Neural progenitor cell (in vitro differentiated cells): ENCODE measurements around the gene SCN10A. TPM values are rescaled to one million over a fixed set of nuclear protein-coding genes. Genes with fewer than 3 reads are reported as not detected.

Experiments used
- DNase-seq: peaks from one replicate; pipeline ENCODE4 v3.0.0-alpha.2; 2016; ENCODE audit warnings: low spot score
- H2AFZ ChIP-seq: fragments of 200-600 bp; sonication (generic); replicated peaks from 2 replicates; pipeline ENCODE4 v1.6.1; 2016; ENCODE audit warnings: antibody characterized with exemption
- H3F3A ChIP-seq: fragments of 200-600 bp; sonication (generic); 2 replicates; pipeline ENCODE4 v1.6.1; 2016; ENCODE audit warnings: antibody characterized with exemption, low read depth
- H3K27ac ChIP-seq: fragments of 200-600 bp; sonication (generic); 2 replicates; pipeline ENCODE4 v1.5.1; 2016; ENCODE audit warnings: mild to moderate bottlenecking
- H3K27me3 ChIP-seq: fragments of 200-600 bp; sonication (generic); 2 replicates; pipeline ENCODE4 v1.6.1; 2016; ENCODE audit warnings: mild to moderate bottlenecking, moderate library complexity
- H3K36me3 ChIP-seq: fragments of 200-600 bp; sonication (generic); 2 replicates; pipeline ENCODE4 v1.5.1; 2016
- H3K4me1 ChIP-seq: fragments of 200-600 bp; sonication (generic); 2 replicates; pipeline ENCODE4 v1.6.1; 2016; ENCODE audit warnings: mixed run types
- H3K4me2 ChIP-seq: fragments of 200-600 bp; sonication (generic); 2 replicates; pipeline ENCODE4 v1.6.1; 2016
- H3K4me3 ChIP-seq: fragments of 200-600 bp; sonication (generic); 2 replicates; pipeline ENCODE4 v1.5.1; 2016
- H3K79me2 ChIP-seq: fragments of 200-600 bp; sonication (generic); 2 replicates; pipeline ENCODE4 v1.6.1; 2016; ENCODE audit warnings: low read depth
- H3K9ac ChIP-seq: fragments of 200-600 bp; sonication (generic); 2 replicates; pipeline ENCODE4 v1.6.1; 2016
- H3K9me3 ChIP-seq: fragments of 200-600 bp; sonication (generic); 2 replicates; pipeline ENCODE4 v1.5.1; 2016; ENCODE audit warnings: low read depth
- H4K20me1 ChIP-seq: fragments of 200-600 bp; sonication (generic); 2 replicates; pipeline ENCODE4 v1.6.1; 2016; ENCODE audit warnings: low read depth
- H3K27ac Mint-ChIP-seq: 3 replicates; pipeline ENCODE4 v1.8.0; 2021; ENCODE audit warnings: mixed read lengths
- H3K27me3 Mint-ChIP-seq: 2 replicates; pipeline ENCODE4 v1.8.0; 2022; ENCODE audit warnings: low read depth, mild to moderate bottlenecking, inconsistent platforms, moderate library complexity, mixed read lengths; ENCODE audit not compliant: insufficient read depth
- H3K36me3 Mint-ChIP-seq: 3 replicates; pipeline ENCODE4 v1.8.0; 2021; ENCODE audit warnings: mixed read lengths
- H3K4me1 Mint-ChIP-seq: 3 replicates; pipeline ENCODE4 v1.8.0; 2021; ENCODE audit warnings: mixed read lengths
- H3K4me3 Mint-ChIP-seq: 3 replicates; pipeline ENCODE4 v1.8.0; 2021; ENCODE audit warnings: mild to moderate bottlenecking, moderate library complexity, mixed read lengths
- H3K9me3 Mint-ChIP-seq: 3 replicates; pipeline ENCODE4 v1.8.0; 2020; ENCODE audit warnings: mixed read lengths
- CTCF ChIP-seq: fragments of 200-600 bp; sonication (generic); IDR thresholded peaks from 2 replicates; pipeline ENCODE4 v1.5.1; 2017; ENCODE audit warnings: antibody characterized with exemption, mild to moderate bottlenecking
- EZH2 ChIP-seq: fragments of 200-600 bp; sonication (generic); IDR thresholded peaks from 2 replicates; pipeline ENCODE4 v1.6.1; 2017; ENCODE audit warnings: antibody characterized with exemption, mild to moderate bottlenecking, moderate library complexity
- EZH2phosphoT487 ChIP-seq: fragments of 200-600 bp; sonication (generic); IDR thresholded peaks from 2 replicates; pipeline ENCODE4 v1.6.1; 2017; ENCODE audit warnings: antibody characterized with exemption
- total RNA-seq: library from RNA; depleted of rRNA; stranded (reverse); fragments of >200 nt; gene quantifications from 2 replicates; pipeline ENCODE4 v1.2.3, GENCODE V29; 2015; ENCODE audit warnings: low replicate concordance

Gene SCN10A
- total RNA-seq, 1 donor from 2014 or later = not detected

- H3K79me2 ChIP-seq = no peaks in the 10 kb centered on the region
- Mint-ChIP-seq H3K4me1 (peaks cover 3% of the 10 kb centered on the region), H3K27me3 (peaks cover 6% of the 10 kb centered on the region), H3K27ac (no peak overlapping the region), H3K36me3 (no peaks in the 10 kb centered on the region), H3K9me3 (no peaks in the 10 kb centered on the region), H3K4me3 (no peak overlapping the region)
- H3K9ac ChIP-seq = no peak overlapping the region
- TF ChIP-seq EZH2 = no peak
- TF ChIP-seq EZH2phosphoT487 = no peak
- no peak for TF ChIP-seq CTCF
- no peak overlapping the region for H3K4me3 ChIP-seq
- H3K27ac ChIP-seq = no peak overlapping the region
- H3K36me3 ChIP-seq = no peaks in the 10 kb centered on the region
- H4K20me1 ChIP-seq = no peaks in the 10 kb centered on the region
- H3F3A ChIP-seq = no peaks in the 10 kb centered on the region
- H3K9me3 ChIP-seq = no peaks in the 10 kb centered on the region
- H3K27me3 ChIP-seq = no peaks in the 10 kb centered on the region
- no peak overlapping the region for H2AFZ ChIP-seq
- peak; percentile 18 for DNase-seq
- H3K4me2 ChIP-seq = no peak overlapping the region
- H3K4me1 ChIP-seq = peaks cover under 1% of the 10 kb centered on the region
Observed at GRCh38 chr3:38842266-38842965, 26.4 kb upstream of the SCN10A start.

GRCh38 chr3:38840987-38841386, 25.0 kb upstream of the SCN10A start:
- no peak overlapping the region for H3K27ac Mint-ChIP-seq
- Histone ChIP-seq H3K4me2 (no peak overlapping the region), H3K4me1 (peaks cover 11% of the 10 kb centered on the region), H3K79me2 (no peaks in the 10 kb centered on the region), H3K27ac (no peak overlapping the region), H3K27me3 (no peaks in the 10 kb centered on the region), H4K20me1 (no peaks in the 10 kb centered on the region), H3F3A (peaks cover 10% of the 10 kb centered on the region), H2AFZ (no peak overlapping the region), H3K36me3 (no peaks in the 10 kb centered on the region), H3K9ac (no peak overlapping the region), H3K4me3 (no peak overlapping the region), H3K9me3 (no peaks in the 10 kb centered on the region)
- no peak overlapping the region for H3K4me3 Mint-ChIP-seq
- H3K9me3 Mint-ChIP-seq = peaks cover 6% of the 10 kb centered on the region
- DNase-seq = no peak
- TF ChIP-seq EZH2phosphoT487 (no peak), CTCF (peak; percentile 17), EZH2 (no peak)
- no peaks in the 10 kb centered on the region for H3K36me3 Mint-ChIP-seq
- H3K4me1 Mint-ChIP-seq = peaks cover 13% of the 10 kb centered on the region
- peaks cover 7% of the 10 kb centered on the region for H3K27me3 Mint-ChIP-seq

- Histone ChIP-seq H3K4me3 (no peak overlapping the region), H3K4me1 (peaks cover 30% of the 10 kb centered on the region), H3K79me2 (no peaks in the 10 kb centered on the region), H3F3A (peaks cover 12% of the 10 kb centered on the region), H4K20me1 (no peaks in the 10 kb centered on the region), H3K36me3 (no peaks in the 10 kb centered on the region), H3K27ac (no peak overlapping the region), H2AFZ (no peak overlapping the region), H3K4me2 (no peak overlapping the region), H3K9ac (no peak overlapping the region), H3K9me3 (no peaks in the 10 kb centered on the region), H3K27me3 (no peaks in the 10 kb centered on the region)
- H3K9me3 Mint-ChIP-seq = peaks cover 6% of the 10 kb centered on the region
- no peaks in the 10 kb centered on the region for H3K36me3 Mint-ChIP-seq
- H3K27me3 Mint-ChIP-seq = peaks cover 4% of the 10 kb centered on the region
- peaks cover 28% of the 10 kb centered on the region for H3K4me1 Mint-ChIP-seq
- no peak overlapping the region for H3K4me3 Mint-ChIP-seq
- no peak for TF ChIP-seq CTCF
- no peak for TF ChIP-seq EZH2phosphoT487
- no peak for TF ChIP-seq EZH2
- no peak overlapping the region for H3K27ac Mint-ChIP-seq
- DNase-seq = no peak
Observed at GRCh38 chr3:38837358-38837757, 21.3 kb upstream of the SCN10A start.
